Caco-2 (cell line): ENCODE measurements around the gene TNS4. TPM values are rescaled to one million over a fixed set of nuclear protein-coding genes. Genes with fewer than 3 reads are reported as not detected.

Experiments used
- BruUV-seq: library from RNA; stranded (reverse); fragments of 400-500 nt; replicated peaks from 2 replicates; lab custom pipeline; 2021; lab: Mats Ljungman, UMichigan
- CTCF ChIA-PET: fragments of 300-600 bp; sonication (Branson Sonifier 250); formaldehyde crosslinking; loops from one replicate; lab custom pipeline; 2022; ENCODE audit warnings: antibody characterized with exemption; lab: Charles Lee
- POLR2A ChIA-PET: fragments of 300-600 bp; sonication (Branson Sonifier 250); formaldehyde crosslinking; loops from one replicate; lab custom pipeline; 2022; ENCODE audit warnings: antibody characterized with exemption; lab: Charles Lee
- DNase-seq, 2 experiments: peaks; one replicate each; pipeline versions ENCODE4 v3.0.0 to v3.0.0-alpha.2; 2020 to 2022
- H3K27me3 ChIP-seq: replicated peaks from 2 replicates; pipeline ENCODE4 v1.6.0; 2011; ENCODE audit warnings: low read length; ENCODE audit not compliant: control insufficient read depth, insufficient read depth
- H3K36me3 ChIP-seq: 2 replicates; pipeline ENCODE4 v1.5.1; 2011; ENCODE audit warnings: low read length; ENCODE audit not compliant: control insufficient read depth, insufficient read depth
- H3K4me1 ChIP-seq: fragments of 250-450 bp; sonication (Bioruptor Pico); 2 replicates; pipeline ENCODE4 v1.5.1; 2020; ENCODE audit warnings: mild to moderate bottlenecking
- H3K4me3 ChIP-seq: 2 replicates; pipeline ENCODE4 v1.5.1; 2011; ENCODE audit warnings: low read depth, mild to moderate bottlenecking, control low read depth, low read length
- H3K9me3 ChIP-seq: fragments of 250-450 bp; sonication (Bioruptor Pico); 2 replicates; pipeline ENCODE4 v1.5.1; 2020; ENCODE audit warnings: mild to moderate bottlenecking, moderate library complexity
- H3K27ac Mint-ChIP-seq: one replicate; pipeline ENCODE4 v1.8.0; 2022; ENCODE audit warnings: mixed read lengths; ENCODE audit not compliant: unreplicated experiment
- H3K27me3 Mint-ChIP-seq: one replicate; pipeline ENCODE4 v1.8.0; 2022; ENCODE audit warnings: mixed read lengths; ENCODE audit not compliant: insufficient read depth, unreplicated experiment
- H3K36me3 Mint-ChIP-seq: one replicate; pipeline ENCODE4 v1.8.0; 2022; ENCODE audit warnings: mild to moderate bottlenecking, mixed read lengths; ENCODE audit not compliant: insufficient read depth, unreplicated experiment
- H3K4me1 Mint-ChIP-seq: one replicate; pipeline ENCODE4 v1.8.0; 2022; ENCODE audit warnings: low read depth, mixed read lengths; ENCODE audit not compliant: unreplicated experiment
- H3K4me3 Mint-ChIP-seq: one replicate; pipeline ENCODE4 v1.8.0; 2022; ENCODE audit warnings: mild to moderate bottlenecking, moderate library complexity, mixed read lengths; ENCODE audit not compliant: unreplicated experiment
- H3K9me3 Mint-ChIP-seq: one replicate; pipeline ENCODE4 v1.8.0; 2022; ENCODE audit warnings: mixed read lengths; ENCODE audit not compliant: unreplicated experiment
- CTCF ChIP-seq, 2 experiments: fragments of 200-600 bp in 1 of 2; IDR thresholded peaks; 1 replicate in 1 of 2; 2 replicates in 1 of 2; pipeline versions ENCODE4 v1.5.1 to v1.8.0; 2011 to 2022; ENCODE audit warnings: antibody characterized with exemption in 1 of 2, control low read depth in 1 of 2, inconsistent platforms in 1 of 2, low read depth in 1 of 2, low read length in 1 of 2, mild to moderate bottlenecking in 1 of 2, moderate library complexity in 1 of 2; ENCODE audit not compliant: insufficient read depth in 1 of 2, severe bottlenecking in 1 of 2, unreplicated experiment in 1 of 2
- intact Hi-C: fragments of 100-400 bp; cut with micrococcal nuclease; formaldehyde crosslinking; loops from one replicate; pipeline ENCODE4 v1.10.0; 2022; ENCODE audit not compliant: unreplicated experiment
- total RNA-seq: library from RNA; stranded (reverse); gene quantifications from 2 replicates; pipeline ENCODE4 v1.2.3, GENCODE V29; 2022

TNS4 gene
- total RNA-seq, 1 experiment from 2014 or later: not detected

DNA sequence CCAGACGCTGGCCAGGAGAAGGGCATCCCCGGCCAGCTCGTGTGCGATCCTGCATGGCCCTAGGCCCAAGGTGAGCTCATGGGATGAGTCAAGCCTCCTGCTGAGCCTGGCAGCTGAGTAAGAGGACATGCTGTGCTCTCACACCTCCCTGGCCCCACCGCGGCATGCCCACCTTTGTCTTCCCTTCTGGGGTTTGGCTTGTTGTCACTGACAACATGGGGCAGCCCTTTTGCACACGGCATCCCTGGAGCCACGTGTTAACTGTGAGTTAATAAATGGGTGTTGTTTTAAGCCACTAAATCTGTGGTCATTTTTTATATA is 8.9 kb upstream of the TNS4 start:
- intact Hi-C loops: no loop called here
- CTCF ChIA-PET: no interaction called here
- no peaks in the 10 kb centered on the region for H3K9me3 Mint-ChIP-seq
- no peak overlapping the region for H3K27ac Mint-ChIP-seq
- no TSS peak for BruUV-seq
- no peaks in the 10 kb centered on the region for H3K36me3 Mint-ChIP-seq
- TF ChIP-seq CTCF (IDR thresholded peaks at IDR 0.05; ENCODE audit: insufficient read depth in 1 of 2, low read depth in 1 of 2, low read length in 1 of 2, severe bottlenecking in 1 of 2, unreplicated experiment in 1 of 2): no peak
- H3K9me3 ChIP-seq: no peaks in the 10 kb centered on the region
- no peaks in the 10 kb centered on the region for H3K27me3 Mint-ChIP-seq
- H3K27me3 ChIP-seq: no peaks in the 10 kb centered on the region
- POLR2A ChIA-PET: no interaction called here
- no peak overlapping the region for H3K4me3 Mint-ChIP-seq
- DNase-seq: no peak
- H3K4me1 ChIP-seq: 0 out of 2 replicates have a peak, but pooled peaks cover 3% of the 10 kb centered on the region
- H3K4me3 ChIP-seq: no peak overlapping the region
- H3K4me1 Mint-ChIP-seq: no peaks in the 10 kb centered on the region
- H3K36me3 ChIP-seq: no peaks in the 10 kb centered on the region

DNA sequence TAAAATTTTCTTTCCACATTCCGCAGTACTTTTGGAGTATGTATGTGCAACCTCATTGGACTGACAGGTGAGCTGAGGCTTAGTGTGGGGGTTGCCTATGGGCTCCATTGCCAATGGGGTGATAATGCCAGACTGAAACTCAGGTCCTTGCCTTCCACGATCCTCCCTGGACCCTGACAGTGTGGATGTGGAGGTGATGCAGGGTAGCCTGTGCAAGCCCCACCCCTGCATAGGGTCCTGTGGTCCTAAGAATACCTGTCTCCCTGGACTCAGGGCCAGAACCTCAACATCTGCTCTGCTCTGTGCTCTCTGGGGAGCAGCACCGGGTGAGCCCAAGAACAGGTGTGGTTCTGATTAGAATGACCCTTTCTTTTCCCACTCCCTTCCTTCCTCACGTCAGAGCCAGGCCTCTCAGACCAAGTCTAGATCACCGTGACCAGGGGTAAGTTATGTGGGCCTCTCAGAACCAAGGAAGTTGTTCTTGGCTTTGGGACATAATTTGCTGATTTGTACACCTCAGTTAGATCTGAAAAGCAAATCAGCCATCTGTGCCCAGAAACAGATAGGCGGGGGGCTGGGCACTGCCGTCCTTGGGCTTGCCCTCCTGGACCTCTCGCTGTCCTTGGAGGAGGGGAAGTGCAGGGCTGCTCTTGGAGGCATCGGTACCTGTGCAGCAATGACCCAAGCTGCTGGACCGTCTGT is 8.4 kb upstream of the TNS4 start:
- Histone ChIP-seq H3K4me1 (0 out of 2 replicates have a peak, but pooled peaks cover 3% of the 10 kb centered on the region), H3K4me3 (no peak overlapping the region), H3K27me3 (no peaks in the 10 kb centered on the region), H3K9me3 (no peaks in the 10 kb centered on the region), H3K36me3 (no peaks in the 10 kb centered on the region)
- Mint-ChIP-seq H3K4me3 (no peak overlapping the region), H3K27ac (no peak overlapping the region), H3K36me3 (no peaks in the 10 kb centered on the region), H3K27me3 (no peaks in the 10 kb centered on the region), H3K4me1 (no peaks in the 10 kb centered on the region), H3K9me3 (no peaks in the 10 kb centered on the region)
- no TSS peak for BruUV-seq
- ChIA-PET POLR2A (no interaction called here), CTCF (interaction anchor here (0.5 kb wide), 1 partner anchor 54 kb away, joined by 5 read pairs; no protein-coding TSS in a partner anchor)
- TF ChIP-seq CTCF (IDR thresholded peaks at IDR 0.05; ENCODE audit: insufficient read depth in 1 of 2, low read depth in 1 of 2, low read length in 1 of 2, severe bottlenecking in 1 of 2, unreplicated experiment in 1 of 2): no peak
- DNase-seq: no peak
- intact Hi-C loops: no loop called here

GRCh38 chr17:40506786-40507185 is 5.4 kb upstream of the TNS4 start:
- DNase-seq: no peak
- Mint-ChIP-seq H3K9me3 (no peaks in the 10 kb centered on the region), H3K36me3 (no peaks in the 10 kb centered on the region), H3K4me3 (no peak overlapping the region), H3K4me1 (no peaks in the 10 kb centered on the region), H3K27me3 (no peaks in the 10 kb centered on the region), H3K27ac (no peak overlapping the region)
- ChIA-PET CTCF (interaction anchor here (0.6 to 1.2 kb wide), 2 partner anchors 26 to 31 kb away, joined by 3 read pairs; no protein-coding TSS in a partner anchor), POLR2A (no interaction called here)
- intact Hi-C loops: no loop called here
- Histone ChIP-seq H3K9me3 (no peaks in the 10 kb centered on the region), H3K4me1 (no peaks in the 10 kb centered on the region), H3K36me3 (no peaks in the 10 kb centered on the region), H3K27me3 (no peaks in the 10 kb centered on the region), H3K4me3 (no peak overlapping the region)
- no TSS peak for BruUV-seq
- no peak for TF ChIP-seq CTCF (IDR thresholded peaks at IDR 0.05; ENCODE audit: insufficient read depth in 1 of 2, low read depth in 1 of 2, low read length in 1 of 2, severe bottlenecking in 1 of 2, unreplicated experiment in 1 of 2)
